DMS114 treated with DMSO at 0.1 percent for 48 hours (cell line): Measurements from ENCODE around the gene MEGF8.

ENCODE experiments used
- DNase-seq: peaks from one replicate; lab custom pipeline; 2025; ENCODE audit not compliant: unreplicated experiment; lab: John Stamatoyannopoulos, UW

MEGF8 gene

GRCh38 chr19:42409477-42409876 is 84.0 kb downstream of the MEGF8 start:
- no peak for DNase-seq

GRCh38 chr19:42410371-42410770 is 84.9 kb downstream of the MEGF8 start:
- no peak for DNase-seq

- no peak for DNase-seq
Observed at GRCh38 chr19:42411581-42412178, 86.2 kb downstream of the MEGF8 start.

- DNase-seq, result no peak
Observed at GRCh38 chr19:42412227-42412626, 86.8 kb downstream of the MEGF8 start.

- no peak for DNase-seq
Observed at GRCh38 chr19:42412661-42413076, 87.2 kb downstream of the MEGF8 start.

- DNase-seq, result no peak
Observed at GRCh38 chr19:42419309-42419708, 93.9 kb downstream of the MEGF8 start.

- DNase-seq, result peak; percentile 25
Observed at GRCh38 chr19:42420055-42420544, 94.7 kb downstream of the MEGF8 start.

GRCh38 chr19:42421101-42421500 is 95.7 kb downstream of the MEGF8 start:
- DNase-seq, result no peak

GRCh38 chr19:42421591-42422031 is 96.2 kb downstream of the MEGF8 start:
- no peak for DNase-seq

GRCh38 chr19:42422092-42422900 is 96.9 kb downstream of the MEGF8 start:
- no peak for DNase-seq

- no peak for DNase-seq
Observed at GRCh38 chr19:42422901-42423461, 97.5 kb downstream of the MEGF8 start.

GRCh38 chr19:42423462-42424344 is 98.3 kb downstream of the MEGF8 start:
- peak; percentile 55 for DNase-seq

- no peak for DNase-seq
Observed at GRCh38 chr19:42424345-42424707, 98.9 kb downstream of the MEGF8 start.

GRCh38 chr19:42424712-42425131 is 99.3 kb downstream of the MEGF8 start:
- DNase-seq, result no peak

GRCh38 chr19:42426643-42427042 is 101.2 kb downstream of the MEGF8 start:
- DNase-seq, result no peak

GRCh38 chr19:42427313-42427712 is 101.9 kb downstream of the MEGF8 start, which contains the start of gene LIPE:
Gene LIPE, minus strand, starts transcription at chr19:42427388. Its CDS starts 239 bp downstream, at chr19:42427149.
- DNase-seq, result no peak
